ENCODE measurements around the gene TEKT2.

- TF ChIP-seq POLR2AphosphoS5 (IDR thresholded peaks at IDR 0.05; ENCODE audit: low read depth, low read length) (no peak), REST (IDR thresholded peaks at IDR 0.05; ENCODE audit: insufficient read depth in 1 of 2, low read depth in 2 of 2, low read length in 2 of 2) (no peak), SIN3A (IDR thresholded peaks at IDR 0.05; ENCODE audit: borderline replicate concordance, insufficient read depth, low read length) (no peak), TAF1 (IDR thresholded peaks at IDR 0.05; ENCODE audit: borderline replicate concordance, insufficient read depth, low read length) (no peak), FOXP2 (optimal IDR thresholded peaks at IDR 0.05; ENCODE audit: borderline replicate concordance, extremely low read depth, extremely low read length, insufficient read depth) (no peak)
Measured at GRCh38 chr1:36134031-36134430, 50.1 kb downstream of the TEKT2 start.
